22Rv1 (cell line): ENCODE data around the gene ZNF683.

Experiments
- CTCF ChIP-seq: fragments of 450-650 bp; IDR thresholded peaks from 2 replicates; pipeline ENCODE4 v1.5.1; 2017; ENCODE audit warnings: mild to moderate bottlenecking
- ZFX ChIP-seq: fragments of 450-650 bp; IDR thresholded peaks from 2 replicates; pipeline ENCODE4 v1.6.1; 2017; ENCODE audit warnings: antibody characterized with exemption, borderline replicate concordance

GRCh38 chr1:26314501-26314900, 58.0 kb downstream of the ZNF683 start:
- TF ChIP-seq CTCF: no peak
- TF ChIP-seq ZFX: no peak
